HEK293 (cell line): Measurements from ENCODE around the gene ZSCAN2.

Experiments
- BCL11A ChIP-seq: fragments of 450-650 bp; formaldehyde crosslinking; IDR thresholded peaks from 2 replicates; pipeline ENCODE4 v1.5.1; 2016; ENCODE audit warnings: low read depth, missing biosample characterization, missing genetic modification characterization
- CTCF ChIP-seq: fragments of 450-650 bp; formaldehyde crosslinking; IDR thresholded peaks from 2 replicates; pipeline ENCODE4 v1.5.1; 2016; ENCODE audit warnings: missing biosample characterization, missing genetic modification characterization
- SP2 ChIP-seq: fragments of 450-650 bp; formaldehyde crosslinking; IDR thresholded peaks from 2 replicates; pipeline ENCODE4 v1.5.1; 2016; ENCODE audit warnings: missing biosample characterization, missing genetic modification characterization
- TSHZ1 ChIP-seq: fragments of 450-650 bp; formaldehyde crosslinking; IDR thresholded peaks from 2 replicates; pipeline ENCODE4 v1.5.1; 2016; ENCODE audit warnings: missing biosample characterization, missing genetic modification characterization, borderline replicate concordance
- ZNF175 ChIP-seq: fragments of 450-650 bp; formaldehyde crosslinking; IDR thresholded peaks from 2 replicates; pipeline ENCODE4 v1.5.1; 2016; ENCODE audit warnings: missing biosample characterization, missing genetic modification characterization
- ZNF292 ChIP-seq: fragments of 450-650 bp; formaldehyde crosslinking; IDR thresholded peaks from 2 replicates; pipeline ENCODE4 v1.5.1; 2016; ENCODE audit warnings: low read depth, missing biosample characterization, missing genetic modification characterization, borderline replicate concordance
- ZNF341 ChIP-seq: fragments of 450-650 bp; formaldehyde crosslinking; IDR thresholded peaks from 2 replicates; pipeline ENCODE4; 2016; ENCODE audit warnings: low read depth, missing biosample characterization, missing genetic modification characterization
- ZNF488 ChIP-seq: fragments of 450-650 bp; formaldehyde crosslinking; IDR thresholded peaks from 2 replicates; pipeline ENCODE4 v1.5.1; 2016; ENCODE audit warnings: missing biosample characterization, missing genetic modification characterization
- ZNF548 ChIP-seq: fragments of 450-650 bp; formaldehyde crosslinking; IDR thresholded peaks from 2 replicates; pipeline ENCODE4 v1.5.1; 2016; ENCODE audit warnings: missing biosample characterization, missing genetic modification characterization
- ZNF629 ChIP-seq: fragments of 450-650 bp; formaldehyde crosslinking; IDR thresholded peaks from 2 replicates; pipeline ENCODE4 v1.5.1; 2017; ENCODE audit warnings: missing biosample characterization, missing genetic modification characterization
- ZNF670 ChIP-seq: fragments of 450-650 bp; formaldehyde crosslinking; IDR thresholded peaks from 2 replicates; pipeline ENCODE4 v1.5.1; 2016; ENCODE audit warnings: missing biosample characterization, missing genetic modification characterization, low read depth

- no peak for TF ChIP-seq ZNF548 (tag by site-specific recombination)
- TF ChIP-seq CTCF: no peak
- no peak for TF ChIP-seq ZNF670 (tag by site-specific recombination)
- TF ChIP-seq ZNF292 (tag by site-specific recombination): no peak
- TF ChIP-seq ZNF175 (tag by site-specific recombination): no peak
- no peak for TF ChIP-seq SP2 (tag by site-specific recombination)
- no peak for TF ChIP-seq TSHZ1 (tag by site-specific recombination)
- TF ChIP-seq ZNF341 (tag by site-specific recombination): no peak
- TF ChIP-seq ZNF629 (tag by site-specific recombination): no peak
- no peak for TF ChIP-seq BCL11A (tag by site-specific recombination)
- no peak for TF ChIP-seq ZNF488 (tag by site-specific recombination)
These were observed 47.7 kb downstream of the ZSCAN2 start for GRCh38 chr15:84648539-84648938.
